ENCODE data around the gene RNGTT. TPM values are rescaled to one million over a fixed set of nuclear protein-coding genes. Genes with fewer than 3 reads are reported as not detected.
"Not testable (repeated sequence)": the region's sequence is repeated elsewhere in the genome, so short reads cannot be mapped to it uniquely, and the experiment has no call there.

The RNGTT gene
- total and polyA plus RNA-seq, 8 donors = 12.1 to 18.5 (median 15.7) TPM

- Histone ChIP-seq H3K27ac (no peak overlapping the region), H3K27me3 (no peaks in the 10 kb centered on the region), H3K36me3 (peaks cover 0 to 22% of the 10 kb centered on the region in 2 donors), H3K4me3 (no peak overlapping the region), H3K9me3 (peaks cover 0 to 18% of the 10 kb centered on the region in 2 donors), H3K4me1 (no peaks in the 10 kb centered on the region)
- ATAC-seq (no peak), DNase-seq (no peak)
- no peak for TF ChIP-seq CTCF (IDR thresholded peaks at IDR 0.05)
- intact Hi-C loops (cut with DNase I) = no loop called here
These were observed 158.7 kb downstream of the RNGTT start for GRCh38 chr6:88804701-88805100.

- Histone ChIP-seq H3K27ac (no peak overlapping the region), H3K4me1 (no peaks in the 10 kb centered on the region), H3K4me3 (no peak overlapping the region), H3K9me3 (no peaks in the 10 kb centered on the region), H3K36me3 (no peaks in the 10 kb centered on the region), H3K27me3 (no peaks in the 10 kb centered on the region)
- DNase-seq (peak in 2 of 4 donors; percentile 3 to 14), ATAC-seq (no peak)
- intact Hi-C loops (cut with DNase I) = no loop called here
- TF ChIP-seq CTCF (IDR thresholded peaks at IDR 0.05) = no peak
These were observed 177.9 kb downstream of the RNGTT start for GRCh38 chr6:88785478-88785877.

DNA sequence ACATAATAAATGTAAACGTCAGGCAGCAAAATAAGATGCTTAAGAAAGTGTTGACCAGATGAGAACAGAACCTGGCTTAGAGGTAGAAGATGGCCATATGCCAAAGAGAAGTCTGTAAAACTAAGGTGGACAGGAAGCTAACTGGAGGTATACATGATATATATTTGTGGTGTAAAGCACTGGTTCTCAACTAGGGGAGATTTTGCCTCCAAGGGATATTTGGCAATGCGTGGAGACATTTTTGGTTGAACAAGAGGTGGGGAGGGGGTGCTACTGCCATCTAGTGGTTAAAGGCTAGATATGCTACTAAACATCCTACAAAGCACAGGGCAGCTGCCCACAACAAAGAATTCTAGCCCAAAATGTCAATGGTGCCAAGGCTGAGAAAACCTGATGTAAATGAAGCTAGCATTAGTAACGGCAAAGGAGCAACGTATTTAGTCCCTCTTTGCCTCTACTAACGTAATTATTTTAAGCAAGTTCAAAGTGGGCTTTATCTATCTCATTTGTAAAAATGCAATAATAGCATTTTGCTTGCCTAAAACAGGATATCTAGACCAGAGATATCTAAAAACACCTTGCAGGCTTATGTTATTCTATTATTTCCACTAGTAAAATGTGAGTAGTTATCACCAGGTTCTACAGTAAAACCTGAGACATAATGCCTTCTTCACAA lies 182.6 kb downstream of the RNGTT start:
- Histone ChIP-seq H3K4me3 (no peak overlapping the region), H3K27me3 (no peaks in the 10 kb centered on the region), H3K4me1 (no peaks in the 10 kb centered on the region), H3K27ac (no peak overlapping the region), H3K9me3 (no peaks in the 10 kb centered on the region), H3K36me3 (no peaks in the 10 kb centered on the region)
- DNase-seq = peak in 3 of 4 donors; percentile 23 to 52 (median 32)
- intact Hi-C loops (cut with DNase I) = no loop called here
- ATAC-seq = peak; percentile 92
- peak; percentile 76 to 89 for TF ChIP-seq CTCF (IDR thresholded peaks at IDR 0.05)

- no peak for DNase-seq
- Histone ChIP-seq H3K9me3 (no peaks in the 10 kb centered on the region), H3K36me3 (no peaks in the 10 kb centered on the region), H3K27me3 (no peaks in the 10 kb centered on the region), H3K4me1 (no peaks in the 10 kb centered on the region), H3K27ac (no peak overlapping the region), H3K4me3 (no peak overlapping the region)
- TF ChIP-seq CTCF (IDR thresholded peaks at IDR 0.05) = no peak
- ATAC-seq = no peak
- intact Hi-C loops (cut with DNase I) = no loop called here
These were observed 187.4 kb downstream of the RNGTT start for GRCh38 chr6:88775866-88776571.

DNA sequence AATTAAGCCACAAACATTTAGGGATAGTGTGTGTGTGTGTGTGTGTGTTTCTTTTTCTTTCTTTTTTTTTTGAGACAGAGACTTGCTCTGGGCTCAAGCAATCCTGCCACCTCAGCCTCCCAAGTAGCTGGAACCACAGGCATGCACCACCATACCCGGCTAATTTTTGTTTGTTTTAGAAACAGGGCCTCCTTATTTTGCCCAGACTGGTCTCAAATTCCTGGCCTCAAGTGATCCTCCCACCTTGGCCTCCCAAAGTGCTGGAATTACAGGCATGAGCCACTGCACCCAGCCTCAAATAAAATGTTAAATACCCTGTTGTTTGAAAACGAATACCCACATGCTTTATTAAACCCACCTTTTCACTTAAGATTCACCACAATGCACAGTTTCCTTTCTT lies 195.3 kb downstream of the RNGTT start:
- H3K9me3 ChIP-seq; ATAC-seq; DNase-seq; H3K4me1 ChIP-seq; H3K36me3 ChIP-seq; H3K4me3 ChIP-seq; H3K27me3 ChIP-seq; intact Hi-C loops (cut with DNase I); H3K27ac ChIP-seq: not testable (repeated sequence)

All from left lung (tissue), 10 donors.